IMR-90 (cell line): Measurements from ENCODE around the gene CASP8AP2. TPM values are rescaled to one million over a fixed set of nuclear protein-coding genes. Genes with fewer than 3 reads are reported as not detected.

Source experiments
- ATAC-seq: fragments of 200-7000 bp; cut with Tn5 transposase; 2 replicates; pipeline ENCODE4 v1.9.1; 2020; ENCODE audit warnings: low read depth, mild to moderate bottlenecking, moderate library complexity
- BruUV-seq: library from RNA; stranded (reverse); fragments of 400-500 nt; replicated peaks from 2 replicates; lab custom pipeline; 2021; lab: Mats Ljungman, UMichigan
- CTCF ChIA-PET: fragments of 300-600 bp; formaldehyde crosslinking; extraction: SDS; loops from one replicate; lab custom pipeline; 2021; ENCODE audit warnings: antibody characterized with exemption; lab: Yijun Ruan, JAX
- POLR2A ChIA-PET: fragments of 300-600 bp; sonication (Branson Sonifier 250); formaldehyde crosslinking; loops from one replicate; lab custom pipeline; 2022; ENCODE audit warnings: antibody characterized with exemption; ENCODE audit not compliant: unreplicated experiment; lab: Charles Lee
- DNase-seq: peaks from one replicate; pipeline ENCODE4 v3.0.0; 2013
- H2AFZ ChIP-seq: replicated peaks from 2 replicates; pipeline ENCODE3; 2013; ENCODE audit warnings: low read length, mild to moderate bottlenecking; ENCODE audit not compliant: poor library complexity
- H2AK5ac ChIP-seq: 2 replicates; pipeline ENCODE4 v1.6.1; 2013; ENCODE audit warnings: low read depth, low read length, inconsistent platforms
- H2AK9ac ChIP-seq: replicated peaks from 2 replicates; pipeline ENCODE3; 2013; ENCODE audit warnings: mild to moderate bottlenecking, low read depth, low read length, moderate library complexity; ENCODE audit not compliant: poor library complexity
- H2BK120ac ChIP-seq: 2 replicates; pipeline ENCODE4 v1.6.1; 2013; ENCODE audit warnings: low read depth, low read length, inconsistent platforms
- H2BK15ac ChIP-seq: 3 replicates; pipeline ENCODE4 v1.6.1; 2013; ENCODE audit warnings: low read depth, low read length, inconsistent platforms
- H2BK20ac ChIP-seq: 2 replicates; pipeline ENCODE4 v1.6.1; 2013; ENCODE audit warnings: low read depth, mild to moderate bottlenecking, inconsistent platforms, low read length, moderate library complexity
- H2BK5ac ChIP-seq: 2 replicates; pipeline ENCODE4 v1.6.1; 2013; ENCODE audit warnings: mild to moderate bottlenecking, low read depth, low read length, inconsistent platforms; ENCODE audit not compliant: poor library complexity, severe bottlenecking
- H3K14ac ChIP-seq: replicated peaks from 2 replicates; pipeline ENCODE4 v1.6.1; 2013; ENCODE audit warnings: low read depth, low read length, inconsistent platforms
- H3K18ac ChIP-seq: 2 replicates; pipeline ENCODE4 v1.6.1; 2013; ENCODE audit warnings: low read depth, low read length, control low read depth
- H3K23ac ChIP-seq: 2 replicates; pipeline ENCODE4 v1.6.1; 2013; ENCODE audit warnings: low read depth, low read length, inconsistent platforms
- H3K27ac ChIP-seq: 2 replicates; pipeline ENCODE4 v1.5.1; 2013; ENCODE audit warnings: mild to moderate bottlenecking, control low read depth, low read length; ENCODE audit not compliant: insufficient read depth
- H3K27me3 ChIP-seq: 2 replicates; pipeline ENCODE4 v1.6.1; 2013; ENCODE audit warnings: low read length; ENCODE audit not compliant: control insufficient read depth, insufficient read depth
- H3K36me3 ChIP-seq: 2 replicates; pipeline ENCODE4 v1.6.1; 2013; ENCODE audit warnings: low read length, mixed read lengths; ENCODE audit not compliant: control insufficient read depth, insufficient read depth
- H3K4ac ChIP-seq: 2 replicates; pipeline ENCODE4 v1.6.1; 2013; ENCODE audit warnings: low read depth, low read length, inconsistent platforms
- H3K4me1 ChIP-seq: 2 replicates; pipeline ENCODE4 v1.6.1; 2013; ENCODE audit warnings: low read length, mixed read lengths; ENCODE audit not compliant: control insufficient read depth, insufficient read depth
- H3K4me2 ChIP-seq: 2 replicates; pipeline ENCODE4 v1.6.1; 2013; ENCODE audit warnings: low read depth, mild to moderate bottlenecking, control low read depth, low read length, moderate library complexity
- H3K4me3 ChIP-seq: 2 replicates; pipeline ENCODE4 v1.5.1; 2013; ENCODE audit warnings: low read depth, mild to moderate bottlenecking, control low read depth, low read length, moderate library complexity; ENCODE audit not compliant: insufficient read depth
- H3K56ac ChIP-seq: 2 replicates; pipeline ENCODE4 v1.6.1; 2013; ENCODE audit warnings: low read length, inconsistent platforms; ENCODE audit not compliant: insufficient read depth; ENCODE audit errors: extremely low read depth
- H3K79me1 ChIP-seq, 2 experiments: 2 replicates each; pipeline ENCODE4 v1.6.1; 2013; ENCODE audit warnings: low read length in 2 of 2, inconsistent platforms in 1 of 2, low read depth in 1 of 2
- H3K9ac ChIP-seq: 2 replicates; pipeline ENCODE4 v1.6.1; 2013; ENCODE audit warnings: low read depth, low read length, control low read depth
- H3K9me1 ChIP-seq: 2 replicates; pipeline ENCODE4 v1.6.1; 2013; ENCODE audit warnings: low read length, inconsistent platforms; ENCODE audit not compliant: insufficient read depth
- H3K9me3 ChIP-seq: 2 replicates; pipeline ENCODE4 v1.6.1; 2013; ENCODE audit warnings: low read length; ENCODE audit not compliant: control insufficient read depth, insufficient read depth
- H4K20me1 ChIP-seq: 2 replicates; pipeline ENCODE4 v1.6.1; 2013; ENCODE audit warnings: low read length, inconsistent platforms; ENCODE audit not compliant: insufficient read depth
- H4K5ac ChIP-seq: 2 replicates; pipeline ENCODE4 v1.6.1; 2013; ENCODE audit warnings: mild to moderate bottlenecking, low read depth, low read length, control low read depth
- H4K8ac ChIP-seq, 2 experiments: 2 replicates each; pipeline ENCODE4 v1.6.1; 2013; ENCODE audit warnings: low read depth in 2 of 2, low read length in 2 of 2, control low read depth in 1 of 2, inconsistent platforms in 1 of 2
- H4K91ac ChIP-seq: 2 replicates; pipeline ENCODE4 v1.6.1; 2013; ENCODE audit warnings: low read depth, low read length, inconsistent platforms; ENCODE audit not compliant: insufficient read depth
- MAFK ChIP-seq: IDR thresholded peaks from 2 replicates; pipeline ENCODE4 v1.6.1; 2012; ENCODE audit warnings: low read depth, low read length, improper control_type of control experiment
- NFE2L2 ChIP-seq: fragments of 150-350 bp; IDR thresholded peaks from 2 replicates; pipeline ENCODE4 v1.6.1; 2016; ENCODE audit warnings: low read depth, mild to moderate bottlenecking, low read length
- RAD21 ChIP-seq: IDR thresholded peaks from 2 replicates; pipeline ENCODE4 v1.6.1; 2012; ENCODE audit warnings: low read length, improper control_type of control experiment
- RFX5 ChIP-seq: IDR thresholded peaks from 2 replicates; pipeline ENCODE4 v1.8.0; 2012; ENCODE audit warnings: low read depth, mild to moderate bottlenecking, low read length, moderate library complexity
- SMC3 ChIP-seq: fragments of 150-350 bp; IDR thresholded peaks from 2 replicates; pipeline ENCODE4 v1.6.1; 2016; ENCODE audit warnings: low read depth, mild to moderate bottlenecking, antibody characterized with exemption, low read length, moderate library complexity
- WGBS, 2 experiments: methylation state at CpG; one replicate each; pipeline versions ENCODE4 v1.1.5 to v1.1.7; 2013; ENCODE audit warnings: missing lambda C conversion rate in 2 of 2; ENCODE audit not compliant: insufficient read length in 1 of 2; ENCODE audit errors: extremely low coverage in 2 of 2; 5-methylcytosine and 5-hydroxymethylcytosine counted together
- dilution Hi-C: fragments of 300-500 bp; cut with HindIII; formaldehyde crosslinking; loops from one replicate; pipeline ENCODE4 v1.14.3; 2018; ENCODE audit warnings: low sequenced_read_pairs; ENCODE audit not compliant: unreplicated experiment
- in situ Hi-C: fragments of 300-500 bp; cut with MboI; formaldehyde crosslinking; loops from 3 replicates; pipeline ENCODE4 v1.14.3; 2019; ENCODE audit warnings: low sequenced_read_pairs, inconsistent platforms, mixed read lengths
- intact Hi-C: fragments of 100-400 bp; cut with micrococcal nuclease; formaldehyde crosslinking; loops from 2 replicates; pipeline ENCODE4 v1.10.0; 2022
- polyA plus RNA-seq, 3 experiments: library from polyadenylated mRNA; depleted of rRNA; stranded (reverse); fragments of >200 nt; gene quantifications; 2 replicates each; pipeline ENCODE4 v1.2.3, GENCODE V29; 2012; ENCODE audit warnings: low replicate concordance in 1 of 3
- total RNA-seq: library from RNA; depleted of rRNA; stranded (reverse); fragments of >200 nt; gene quantifications from 2 replicates; pipeline ENCODE4 v1.2.3, GENCODE V29; 2012

Gene CASP8AP2
- total and polyA plus RNA-seq, 2 of the 4 experiments (the other 2 are of a cell fraction): 5.0 to 11.1 TPM

GRCh38 chr6:89866024-89866678, 36.5 kb downstream of the CASP8AP2 start:
- ChIA-PET CTCF (interaction anchor here (0.6 kb wide), 2 partner anchors 73 to 1195 kb away, joined by 3 to 4 read pairs; no protein-coding TSS in a partner anchor), POLR2A (no interaction called here)
- Histone ChIP-seq H4K20me1 (no peaks in the 10 kb centered on the region), H3K27me3 (no peaks in the 10 kb centered on the region), H3K4me3 (no peak overlapping the region), H3K23ac (no peak overlapping the region), H3K4ac (no peak overlapping the region), H2BK120ac (no peak overlapping the region), H2AFZ (no peak overlapping the region), H2BK20ac (no peak overlapping the region), H3K18ac (no peak overlapping the region), H3K9ac (no peak overlapping the region), H3K9me1 (no peaks in the 10 kb centered on the region), H3K14ac (no peak overlapping the region), H3K9me3 (no peaks in the 10 kb centered on the region), H3K4me2 (no peak overlapping the region), H3K27ac (no peak overlapping the region), H2AK5ac (no peak overlapping the region), H3K36me3 (peaks cover 28% of the 10 kb centered on the region), H3K56ac (no peak overlapping the region), H2BK5ac (no peak overlapping the region), H4K5ac (no peak overlapping the region), H2AK9ac (no peak overlapping the region), H4K8ac (no peak overlapping the region), H3K79me1 (peaks cover 0 to 3% of the 10 kb centered on the region in 2 experiments; a peak in 2 of 4 replicates), H3K4me1 (no peaks in the 10 kb centered on the region), H4K91ac (no peak overlapping the region), H2BK15ac (no peak overlapping the region)
- in situ Hi-C loops (no loop called here), intact Hi-C loops (no loop called here), dilution Hi-C loops (no loop called here)
- no peak for DNase-seq
- no peak for ATAC-seq
- no CpG with 5 or more reads among the region's 6 CpGs for WGBS, 2 experiments
- BruUV-seq: no TSS peak
- no peak for TF ChIP-seq RAD21
- no peak for TF ChIP-seq SMC3
- TF ChIP-seq NFE2L2: no peak
- TF ChIP-seq MAFK: peak; percentile 95
- TF ChIP-seq RFX5: no peak
